GM18526 (cell line): Measurements from ENCODE around the gene LNPEP.

ENCODE experiments used
- POLR2A ChIP-seq: IDR thresholded peaks from 3 replicates; pipeline ENCODE4 v1.6.1; 2011; ENCODE audit not compliant: insufficient read length; ENCODE audit errors: extremely low read depth

LNPEP gene

GRCh38 chr5:97078958-97079743 is 143.3 kb downstream of the LNPEP start:
- no peak for TF ChIP-seq POLR2A

- TF ChIP-seq POLR2A, result no peak
These were observed 149.7 kb downstream of the LNPEP start for GRCh38 chr5:97085459-97086181.
